IMR-90 (cell line): ENCODE measurements around the gene DNAJC6. TPM values are rescaled to one million over a fixed set of nuclear protein-coding genes. Genes with fewer than 3 reads are reported as not detected.

Experiments used
- ATAC-seq: fragments of 200-7000 bp; cut with Tn5 transposase; 2 replicates; pipeline ENCODE4 v1.9.1; 2020; ENCODE audit warnings: low read depth, mild to moderate bottlenecking, moderate library complexity
- BruUV-seq: library from RNA; stranded (reverse); fragments of 400-500 nt; replicated peaks from 2 replicates; lab custom pipeline; 2021; lab: Mats Ljungman, UMichigan
- CTCF ChIA-PET: fragments of 300-600 bp; formaldehyde crosslinking; extraction: SDS; loops from one replicate; lab custom pipeline; 2021; ENCODE audit warnings: antibody characterized with exemption; lab: Yijun Ruan, JAX
- POLR2A ChIA-PET: fragments of 300-600 bp; sonication (Branson Sonifier 250); formaldehyde crosslinking; loops from one replicate; lab custom pipeline; 2022; ENCODE audit warnings: antibody characterized with exemption; ENCODE audit not compliant: unreplicated experiment; lab: Charles Lee
- DNase-seq: peaks from one replicate; pipeline ENCODE4 v3.0.0; 2013
- H2AFZ ChIP-seq: replicated peaks from 2 replicates; pipeline ENCODE3; 2013; ENCODE audit warnings: low read length, mild to moderate bottlenecking; ENCODE audit not compliant: poor library complexity
- H2AK5ac ChIP-seq: 2 replicates; pipeline ENCODE4 v1.6.1; 2013; ENCODE audit warnings: low read depth, low read length, inconsistent platforms
- H2AK9ac ChIP-seq: replicated peaks from 2 replicates; pipeline ENCODE3; 2013; ENCODE audit warnings: mild to moderate bottlenecking, low read depth, low read length, moderate library complexity; ENCODE audit not compliant: poor library complexity
- H2BK120ac ChIP-seq: 2 replicates; pipeline ENCODE4 v1.6.1; 2013; ENCODE audit warnings: low read depth, low read length, inconsistent platforms
- H2BK15ac ChIP-seq: 3 replicates; pipeline ENCODE4 v1.6.1; 2013; ENCODE audit warnings: low read depth, low read length, inconsistent platforms
- H2BK20ac ChIP-seq: 2 replicates; pipeline ENCODE4 v1.6.1; 2013; ENCODE audit warnings: low read depth, mild to moderate bottlenecking, inconsistent platforms, low read length, moderate library complexity
- H2BK5ac ChIP-seq: 2 replicates; pipeline ENCODE4 v1.6.1; 2013; ENCODE audit warnings: mild to moderate bottlenecking, low read depth, low read length, inconsistent platforms; ENCODE audit not compliant: poor library complexity, severe bottlenecking
- H3K14ac ChIP-seq: replicated peaks from 2 replicates; pipeline ENCODE4 v1.6.1; 2013; ENCODE audit warnings: low read depth, low read length, inconsistent platforms
- H3K18ac ChIP-seq: 2 replicates; pipeline ENCODE4 v1.6.1; 2013; ENCODE audit warnings: low read depth, low read length, control low read depth
- H3K23ac ChIP-seq: 2 replicates; pipeline ENCODE4 v1.6.1; 2013; ENCODE audit warnings: low read depth, low read length, inconsistent platforms
- H3K27ac ChIP-seq: 2 replicates; pipeline ENCODE4 v1.5.1; 2013; ENCODE audit warnings: mild to moderate bottlenecking, control low read depth, low read length; ENCODE audit not compliant: insufficient read depth
- H3K27me3 ChIP-seq: 2 replicates; pipeline ENCODE4 v1.6.1; 2013; ENCODE audit warnings: low read length; ENCODE audit not compliant: control insufficient read depth, insufficient read depth
- H3K36me3 ChIP-seq: 2 replicates; pipeline ENCODE4 v1.6.1; 2013; ENCODE audit warnings: low read length, mixed read lengths; ENCODE audit not compliant: control insufficient read depth, insufficient read depth
- H3K4ac ChIP-seq: 2 replicates; pipeline ENCODE4 v1.6.1; 2013; ENCODE audit warnings: low read depth, low read length, inconsistent platforms
- H3K4me1 ChIP-seq: 2 replicates; pipeline ENCODE4 v1.6.1; 2013; ENCODE audit warnings: low read length, mixed read lengths; ENCODE audit not compliant: control insufficient read depth, insufficient read depth
- H3K4me2 ChIP-seq: 2 replicates; pipeline ENCODE4 v1.6.1; 2013; ENCODE audit warnings: low read depth, mild to moderate bottlenecking, control low read depth, low read length, moderate library complexity
- H3K4me3 ChIP-seq: 2 replicates; pipeline ENCODE4 v1.5.1; 2013; ENCODE audit warnings: low read depth, mild to moderate bottlenecking, control low read depth, low read length, moderate library complexity; ENCODE audit not compliant: insufficient read depth
- H3K56ac ChIP-seq: 2 replicates; pipeline ENCODE4 v1.6.1; 2013; ENCODE audit warnings: low read length, inconsistent platforms; ENCODE audit not compliant: insufficient read depth; ENCODE audit errors: extremely low read depth
- H3K79me1 ChIP-seq, 2 experiments: 2 replicates each; pipeline ENCODE4 v1.6.1; 2013; ENCODE audit warnings: low read length in 2 of 2, inconsistent platforms in 1 of 2, low read depth in 1 of 2
- H3K9ac ChIP-seq: 2 replicates; pipeline ENCODE4 v1.6.1; 2013; ENCODE audit warnings: low read depth, low read length, control low read depth
- H3K9me1 ChIP-seq: 2 replicates; pipeline ENCODE4 v1.6.1; 2013; ENCODE audit warnings: low read length, inconsistent platforms; ENCODE audit not compliant: insufficient read depth
- H3K9me3 ChIP-seq: 2 replicates; pipeline ENCODE4 v1.6.1; 2013; ENCODE audit warnings: low read length; ENCODE audit not compliant: control insufficient read depth, insufficient read depth
- H4K20me1 ChIP-seq: 2 replicates; pipeline ENCODE4 v1.6.1; 2013; ENCODE audit warnings: low read length, inconsistent platforms; ENCODE audit not compliant: insufficient read depth
- H4K5ac ChIP-seq: 2 replicates; pipeline ENCODE4 v1.6.1; 2013; ENCODE audit warnings: mild to moderate bottlenecking, low read depth, low read length, control low read depth
- H4K8ac ChIP-seq, 2 experiments: 2 replicates each; pipeline ENCODE4 v1.6.1; 2013; ENCODE audit warnings: low read depth in 2 of 2, low read length in 2 of 2, control low read depth in 1 of 2, inconsistent platforms in 1 of 2
- H4K91ac ChIP-seq: 2 replicates; pipeline ENCODE4 v1.6.1; 2013; ENCODE audit warnings: low read depth, low read length, inconsistent platforms; ENCODE audit not compliant: insufficient read depth
- CEBPB ChIP-seq: IDR thresholded peaks from 2 replicates; pipeline ENCODE4 v1.6.1; 2012; ENCODE audit warnings: low read depth, low read length, improper control_type of control experiment
- RAD21 ChIP-seq: IDR thresholded peaks from 2 replicates; pipeline ENCODE4 v1.6.1; 2012; ENCODE audit warnings: low read length, improper control_type of control experiment
- WGBS, 2 experiments: methylation state at CpG; one replicate each; pipeline versions ENCODE4 v1.1.5 to v1.1.7; 2013; ENCODE audit warnings: missing lambda C conversion rate in 2 of 2; ENCODE audit not compliant: insufficient read length in 1 of 2; ENCODE audit errors: extremely low coverage in 2 of 2; 5-methylcytosine and 5-hydroxymethylcytosine counted together
- dilution Hi-C: fragments of 300-500 bp; cut with HindIII; formaldehyde crosslinking; loops from one replicate; pipeline ENCODE4 v1.14.3; 2018; ENCODE audit warnings: low sequenced_read_pairs; ENCODE audit not compliant: unreplicated experiment
- in situ Hi-C: fragments of 300-500 bp; cut with MboI; formaldehyde crosslinking; loops from 3 replicates; pipeline ENCODE4 v1.14.3; 2019; ENCODE audit warnings: low sequenced_read_pairs, inconsistent platforms, mixed read lengths
- intact Hi-C: fragments of 100-400 bp; cut with micrococcal nuclease; formaldehyde crosslinking; loops from 2 replicates; pipeline ENCODE4 v1.10.0; 2022
- polyA plus RNA-seq, 3 experiments: library from polyadenylated mRNA; depleted of rRNA; stranded (reverse); fragments of >200 nt; gene quantifications; 2 replicates each; pipeline ENCODE4 v1.2.3, GENCODE V29; 2012; ENCODE audit warnings: low replicate concordance in 1 of 3
- total RNA-seq: library from RNA; depleted of rRNA; stranded (reverse); fragments of >200 nt; gene quantifications from 2 replicates; pipeline ENCODE4 v1.2.3, GENCODE V29; 2012

Gene DNAJC6
- total and polyA plus RNA-seq, 2 of the 4 experiments (the other 2 are of a cell fraction): 0.05 to 0.18 TPM

- H4K91ac ChIP-seq: no peak overlapping the region
- H4K5ac ChIP-seq: no peak overlapping the region
- H3K18ac ChIP-seq: no peak overlapping the region
- intact Hi-C loops: no loop called here
- H3K27me3 ChIP-seq: no peaks in the 10 kb centered on the region
- no peak overlapping the region for H3K4me3 ChIP-seq
- H3K9ac ChIP-seq: no peak overlapping the region
- H3K9me1 ChIP-seq: no peaks in the 10 kb centered on the region
- CTCF ChIA-PET: no interaction called here
- ATAC-seq: no peak
- H2AK9ac ChIP-seq: no peak overlapping the region
- no peaks in the 10 kb centered on the region for H3K79me1 ChIP-seq
- H2BK15ac ChIP-seq: no peak overlapping the region
- H2BK120ac ChIP-seq: no peak overlapping the region
- TF ChIP-seq RAD21: no peak
- peak; percentile 90 for TF ChIP-seq CEBPB
- no peak overlapping the region for H4K8ac ChIP-seq
- no peak for DNase-seq
- peaks cover 5% of the 10 kb centered on the region for H3K4me1 ChIP-seq
- no peak overlapping the region for H2AK5ac ChIP-seq
- H3K4ac ChIP-seq: no peak overlapping the region
- POLR2A ChIA-PET: no interaction called here
- no peaks in the 10 kb centered on the region for H4K20me1 ChIP-seq
- no TSS peak for BruUV-seq
- H3K9me3 ChIP-seq: no peaks in the 10 kb centered on the region
- no peak overlapping the region for H2BK20ac ChIP-seq
- H2BK5ac ChIP-seq: no peak overlapping the region
- no peak overlapping the region for H3K23ac ChIP-seq
- dilution Hi-C loops: no loop called here
- in situ Hi-C loops: no loop called here
- H3K56ac ChIP-seq: no peak overlapping the region
- H3K27ac ChIP-seq: no peak overlapping the region
- no peak overlapping the region for H3K4me2 ChIP-seq
- no peaks in the 10 kb centered on the region for H3K36me3 ChIP-seq
- WGBS, 2 experiments: no CpG with 5 or more reads among the region's 1 CpG
- H3K14ac ChIP-seq: no peak overlapping the region
- H2AFZ ChIP-seq: no peak overlapping the region
These were observed 136.5 kb downstream of the DNAJC6 start for GRCh38 chr1:65445837-65446236.
